GM23248 (cell line): ENCODE measurements around the gene SET. TPM values are rescaled to one million over a fixed set of nuclear protein-coding genes. Genes with fewer than 3 reads are reported as not detected.

ENCODE experiments used
- DNase-seq: peaks from one replicate; pipeline ENCODE4 v3.0.0-alpha.2; 2015
- H2AFZ ChIP-seq: fragments of 200-600 bp; sonication (generic); 2 replicates; pipeline ENCODE4 v1.6.1; 2016; ENCODE audit warnings: antibody characterized with exemption
- H3F3A ChIP-seq: fragments of 200-600 bp; sonication (generic); 2 replicates; pipeline ENCODE4 v1.6.1; 2016; ENCODE audit warnings: mild to moderate bottlenecking, antibody characterized with exemption, mixed run types; ENCODE audit not compliant: insufficient read depth
- H3K27ac ChIP-seq: fragments of 200-600 bp; sonication (generic); 2 replicates; pipeline ENCODE4 v1.5.1; 2016; ENCODE audit warnings: mild to moderate bottlenecking
- H3K27me3 ChIP-seq: fragments of 200-600 bp; sonication (generic); replicated peaks from 2 replicates; pipeline ENCODE4 v1.6.1; 2016; ENCODE audit warnings: mild to moderate bottlenecking; ENCODE audit not compliant: insufficient read depth
- H3K36me3 ChIP-seq: fragments of 200-600 bp; sonication (generic); 2 replicates; pipeline ENCODE4 v1.6.1; 2016; ENCODE audit warnings: low read depth, mild to moderate bottlenecking
- H3K4me1 ChIP-seq: fragments of 200-600 bp; sonication (generic); 2 replicates; pipeline ENCODE4 v1.6.1; 2016; ENCODE audit warnings: mild to moderate bottlenecking; ENCODE audit not compliant: insufficient read depth
- H3K4me2 ChIP-seq: fragments of 200-600 bp; sonication (generic); one replicate; pipeline ENCODE4 v1.6.1; 2016; ENCODE audit warnings: mild to moderate bottlenecking; ENCODE audit not compliant: unreplicated experiment
- H3K4me3 ChIP-seq: fragments of 200-600 bp; sonication (generic); 2 replicates; pipeline ENCODE4 v1.5.1; 2016; ENCODE audit warnings: mild to moderate bottlenecking
- H3K79me2 ChIP-seq: fragments of 200-600 bp; sonication (generic); 2 replicates; pipeline ENCODE4 v1.6.1; 2016; ENCODE audit warnings: mild to moderate bottlenecking; ENCODE audit not compliant: insufficient read depth
- H3K9ac ChIP-seq: fragments of 200-600 bp; sonication (generic); 2 replicates; pipeline ENCODE4 v1.6.1; 2016; ENCODE audit warnings: mild to moderate bottlenecking
- H3K9me2 ChIP-seq: fragments of 200-600 bp; sonication (generic); 2 replicates; pipeline ENCODE4 v1.6.1; 2016; ENCODE audit warnings: mixed run types, mild to moderate bottlenecking, moderate library complexity; ENCODE audit not compliant: insufficient read depth
- H3K9me3 ChIP-seq: fragments of 200-600 bp; sonication (generic); one replicate; pipeline ENCODE4 v1.6.1; 2017; ENCODE audit warnings: low read depth
- H4K20me1 ChIP-seq: fragments of 200-600 bp; sonication (generic); 2 replicates; pipeline ENCODE4 v1.6.0; 2016; ENCODE audit not compliant: insufficient read depth
- EZH2 ChIP-seq: fragments of 200-600 bp; sonication (generic); IDR thresholded peaks from 2 replicates; pipeline ENCODE4 v1.6.1; 2018; ENCODE audit warnings: antibody characterized with exemption, mild to moderate bottlenecking; ENCODE audit not compliant: insufficient read depth, poor library complexity, severe bottlenecking
- EZH2phosphoT487 ChIP-seq: fragments of 200-600 bp; sonication (generic); IDR thresholded peaks from 2 replicates; pipeline ENCODE4 v1.6.1; 2018; ENCODE audit warnings: antibody characterized with exemption, moderate library complexity, mild to moderate bottlenecking, low read depth; ENCODE audit not compliant: insufficient read depth
- WGBS, 2 experiments: methylation state at CpG; one replicate each; pipeline ENCODE4 v1.1.6; 2015 to 2017; ENCODE audit warnings: low lambda C conversion rate in 2 of 2, low coverage in 1 of 2; ENCODE audit errors: missing lambda C conversion rate in 2 of 2; 5-methylcytosine and 5-hydroxymethylcytosine counted together
- in situ Hi-C: fragments of 300-500 bp; cut with MboI; formaldehyde crosslinking; loops from 2 replicates; pipeline ENCODE4 v1.15.0; 2020
- polyA plus RNA-seq: library from polyadenylated mRNA; unstranded; fragments of >200 nt; fragmentation: Nextera tagmentation; extraction: Ambion mirVana; gene quantifications from 2 replicates; pipeline ENCODE4 v1.2.1, GENCODE V29; 2016
- total RNA-seq: library from RNA; depleted of rRNA; stranded (reverse); fragments of >200 nt; shearing (Covaris generic); gene quantifications from 2 replicates; pipeline ENCODE4 v1.2.3, GENCODE V29; 2014

The SET gene
- total and polyA plus RNA-seq, 2 experiments from 2014 or later: 175 to 283 TPM

GRCh38 chr9:128718475-128718874, 29.5 kb downstream of the SET start:
- in situ Hi-C loops: no loop called here
- no peak overlapping the region for H3K4me3 ChIP-seq

GRCh38 chr9:128719919-128720605, 31.0 kb downstream of the SET start:
- H2AFZ ChIP-seq: no peak overlapping the region

More at GRCh38 chr9:128718475-128718874, 29.5 kb downstream of the SET start:
- Histone ChIP-seq H3K9me2 (no peaks in the 10 kb centered on the region), H3K27me3 (no peaks in the 10 kb centered on the region), H3K36me3 (no peaks in the 10 kb centered on the region), H3K27ac (no peak overlapping the region), H3K4me2 (no peak overlapping the region), H3K9ac (no peak overlapping the region), H4K20me1 (no peaks in the 10 kb centered on the region), H3K9me3 (no peaks in the 10 kb centered on the region), H3K79me2 (no peaks in the 10 kb centered on the region), H3F3A (no peaks in the 10 kb centered on the region), H2AFZ (no peak overlapping the region), H3K4me1 (no peaks in the 10 kb centered on the region)
- no peak for DNase-seq
- TF ChIP-seq EZH2phosphoT487: no peak
- TF ChIP-seq EZH2: no peak
- WGBS, 2 experiments: 78 to 84% methylated on average over 4 to 5 of the region's 5 CpGs

GRCh38 chr9:128720841-128721486, 31.9 kb downstream of the SET start:
- DNase-seq: no peak
- in situ Hi-C loops: no loop called here
- 0 out of 2 replicates have a peak, but pooled peaks cover 5% of the 10 kb centered on the region for H3F3A ChIP-seq
- no peaks in the 10 kb centered on the region for H3K4me1 ChIP-seq
- H3K9me2 ChIP-seq: no peaks in the 10 kb centered on the region
- H4K20me1 ChIP-seq: no peaks in the 10 kb centered on the region
- 93 to 94% methylated on average over 21 to 22 of the region's 22 CpGs for WGBS, 2 experiments
- TF ChIP-seq EZH2phosphoT487: no peak
- TF ChIP-seq EZH2: no peak
- H3K9ac ChIP-seq: no peak overlapping the region
- no peaks in the 10 kb centered on the region for H3K27me3 ChIP-seq
- H2AFZ ChIP-seq: no peak overlapping the region
- H3K9me3 ChIP-seq: no peaks in the 10 kb centered on the region
- H3K36me3 ChIP-seq: no peaks in the 10 kb centered on the region
- no peak overlapping the region for H3K4me2 ChIP-seq
- H3K4me3 ChIP-seq: no peak overlapping the region
- H3K79me2 ChIP-seq: no peaks in the 10 kb centered on the region
- no peak overlapping the region for H3K27ac ChIP-seq

More at GRCh38 chr9:128719919-128720605, 31.0 kb downstream of the SET start:
- Histone ChIP-seq H3K27me3 (no peaks in the 10 kb centered on the region), H3K9ac (no peak overlapping the region), H3K9me2 (no peaks in the 10 kb centered on the region), H3K9me3 (no peaks in the 10 kb centered on the region), H3K4me2 (no peak overlapping the region), H3K4me3 (no peak overlapping the region), H3F3A (0 out of 2 replicates have a peak, but pooled peaks cover 3% of the 10 kb centered on the region), H3K27ac (no peak overlapping the region), H4K20me1 (no peaks in the 10 kb centered on the region), H3K4me1 (no peaks in the 10 kb centered on the region), H3K79me2 (no peaks in the 10 kb centered on the region), H3K36me3 (no peaks in the 10 kb centered on the region)
- WGBS, 2 experiments: 92 to 95% methylated on average over 25 to 30 of the region's 30 CpGs
- DNase-seq: no peak
- in situ Hi-C loops: no loop called here
- TF ChIP-seq EZH2phosphoT487 (no peak), EZH2 (no peak)

GRCh38 chr9:128721487-128722010, 32.5 kb downstream of the SET start:
- no peak overlapping the region for H3K9ac ChIP-seq
- DNase-seq: no peak
- no peak overlapping the region for H3K27ac ChIP-seq
- no peak overlapping the region for H2AFZ ChIP-seq
- TF ChIP-seq EZH2phosphoT487 (no peak), EZH2 (no peak)
- in situ Hi-C loops: no loop called here
- no peaks in the 10 kb centered on the region for H4K20me1 ChIP-seq
- no peaks in the 10 kb centered on the region for H3K4me1 ChIP-seq
- H3K4me3 ChIP-seq: no peak overlapping the region
- H3K36me3 ChIP-seq: no peaks in the 10 kb centered on the region
- no peaks in the 10 kb centered on the region for H3K79me2 ChIP-seq
- no peaks in the 10 kb centered on the region for H3K9me3 ChIP-seq
- H3K9me2 ChIP-seq: no peaks in the 10 kb centered on the region
- 84 to 90% methylated on average over 16 to 18 of the region's 18 CpGs for WGBS, 2 experiments
- H3F3A ChIP-seq: 0 out of 2 replicates have a peak, but pooled peaks cover 5% of the 10 kb centered on the region
- H3K4me2 ChIP-seq: no peak overlapping the region
- H3K27me3 ChIP-seq: no peaks in the 10 kb centered on the region
